Muscle of leg (tissue), 11 donors: ENCODE results near the gene PTCH2. TPM values are rescaled to one million over a fixed set of nuclear protein-coding genes. Genes with fewer than 3 reads are reported as not detected.
"Not testable (repeated sequence)": the region's sequence is repeated elsewhere in the genome, so short reads cannot be mapped to it uniquely, and the experiment has no call there.

Source experiments
- DNase-seq: peaks from one replicate; pipeline ENCODE4 v3.0.0; 2013
- H3K27ac ChIP-seq: one replicate; pipeline ENCODE4 v1.5.1; 2013; ENCODE audit warnings: mild to moderate bottlenecking, low read length, control low read depth
- H3K27me3 ChIP-seq: one replicate; pipeline ENCODE4 v1.6.1; 2013; ENCODE audit warnings: low read length; ENCODE audit not compliant: control insufficient read depth, insufficient read depth
- H3K36me3 ChIP-seq: one replicate; pipeline ENCODE4 v1.6.1; 2013; ENCODE audit warnings: low read length; ENCODE audit not compliant: control insufficient read depth, insufficient read depth
- H3K4me1 ChIP-seq: one replicate; pipeline ENCODE4 v1.6.1; 2013; ENCODE audit warnings: low read length; ENCODE audit not compliant: control insufficient read depth, insufficient read depth
- H3K4me3 ChIP-seq: one replicate; pipeline ENCODE4 v1.5.1; 2013; ENCODE audit warnings: low read length, control low read depth
- H3K9me3 ChIP-seq: replicated peaks from 2 replicates; pipeline ENCODE4 v1.6.1; 2013; ENCODE audit warnings: low read depth, low read length; ENCODE audit not compliant: control insufficient read depth
- WGBS: methylation state at CpG from one replicate; pipeline ENCODE4 v1.1.5; 2013; ENCODE audit warnings: missing lambda C conversion rate; ENCODE audit not compliant: insufficient coverage; 5-methylcytosine and 5-hydroxymethylcytosine counted together
- polyA plus RNA-seq, 8 donors: library from polyadenylated mRNA; unstranded; fragments of 120-200 nt; gene quantifications; one replicate each; pipeline versions ENCODE4 v1.2.1 to v1.2.3, GENCODE V29; 2013; ENCODE audit warnings: inconsistent platforms in 1 of 8, low replicate concordance in 1 of 8; ENCODE audit not compliant: insufficient read length in 8 of 8, insufficient read depth in 1 of 8
- total RNA-seq: library from RNA; stranded (reverse); fragments of 120-200 nt; gene quantifications from one replicate; pipeline ENCODE4 v1.2.4, GENCODE V29; 2013

PTCH2 gene
- total and polyA plus RNA-seq, 9 donors: 2.7 to 14.1 (median 8.9) TPM

DNA sequence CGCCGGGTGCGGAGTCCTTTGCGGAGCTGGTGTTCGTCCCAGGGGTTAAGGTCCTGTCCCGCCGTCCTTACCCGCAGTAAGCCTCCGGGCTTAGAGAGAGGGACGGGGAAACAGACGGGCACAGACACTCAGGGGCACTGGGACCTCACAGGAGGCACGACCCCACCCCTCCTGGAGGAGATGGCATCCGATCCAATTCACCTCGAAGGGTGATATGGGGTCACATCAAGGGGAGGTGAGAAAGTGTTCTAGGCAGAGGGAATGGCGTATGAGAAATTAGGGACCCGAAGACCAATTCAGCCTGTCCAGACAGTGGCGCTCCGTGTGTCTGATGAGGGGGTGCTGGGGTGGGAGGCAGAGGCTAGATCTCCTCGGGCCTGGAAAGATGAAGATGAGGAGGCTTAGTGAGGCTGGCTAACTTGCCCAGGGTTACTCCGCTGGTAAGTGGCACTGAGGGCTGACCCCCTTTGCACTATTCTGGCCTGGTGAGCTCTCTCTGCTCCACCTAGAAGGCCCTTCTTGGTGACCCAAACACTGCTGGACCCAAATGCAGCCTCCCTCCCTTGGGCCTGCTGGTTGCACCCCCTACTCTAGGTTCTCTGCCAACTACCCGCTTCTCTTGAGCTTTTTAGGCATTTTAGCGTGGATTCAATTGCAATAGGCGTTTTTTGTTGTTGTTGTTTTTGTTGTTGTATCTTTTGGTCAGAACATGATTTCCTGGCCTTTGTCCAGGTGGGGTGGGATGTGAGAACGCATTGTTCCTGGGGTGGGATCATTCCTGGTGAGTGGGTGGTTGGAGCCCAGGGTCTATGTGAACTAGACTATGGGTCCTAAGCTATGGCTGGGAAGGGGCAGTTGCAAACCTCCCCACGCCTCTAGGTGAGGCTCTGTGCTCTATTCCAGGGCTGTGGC, 22.5 kb downstream of the PTCH2 start:
- WGBS: 20% methylated on average over 22 of the region's 25 CpGs
- peaks cover 15% of the 10 kb centered on the region for H3K4me1 ChIP-seq
- H3K27me3 ChIP-seq: no peaks in the 10 kb centered on the region
- no peaks in the 10 kb centered on the region for H3K9me3 ChIP-seq
- H3K27ac ChIP-seq: peak overlapping the region; percentile 99
- peaks cover 4% of the 10 kb centered on the region for H3K36me3 ChIP-seq
- peak overlapping the region; percentile 62 for H3K4me3 ChIP-seq
- peak; percentile 57 for DNase-seq

DNA sequence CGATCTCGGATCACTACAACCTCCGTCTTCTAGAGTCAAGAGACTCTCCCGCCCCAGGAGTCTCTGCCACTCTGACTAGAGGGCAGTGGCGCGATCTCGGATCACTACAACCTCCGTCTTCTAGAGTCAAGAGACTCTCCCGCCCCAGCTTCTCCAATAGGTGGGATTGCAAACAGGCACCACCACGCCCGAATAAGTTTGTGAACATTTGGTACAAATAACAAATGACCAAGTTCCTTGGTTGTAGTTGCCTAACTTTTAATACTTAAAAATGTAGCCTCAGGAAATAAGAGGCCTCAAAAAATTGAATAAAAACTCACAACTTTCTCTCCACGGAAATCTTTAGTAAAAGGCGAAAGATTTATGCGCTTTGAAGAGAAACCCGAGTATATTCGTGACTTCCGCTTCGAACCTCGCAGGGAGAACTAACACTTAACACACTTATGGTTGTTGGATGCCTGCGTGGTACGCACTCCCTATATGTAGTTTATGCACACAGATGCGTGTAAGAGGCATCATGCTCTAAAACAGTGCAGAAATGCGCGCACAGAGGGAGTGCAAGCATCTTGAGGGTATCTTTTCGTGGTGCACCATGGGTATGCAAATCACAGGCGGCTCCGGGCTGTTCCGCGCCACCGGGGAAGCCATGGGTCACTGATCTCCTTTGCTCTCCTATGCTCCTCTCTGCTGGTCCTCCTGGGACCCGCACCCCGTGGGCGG, 23.3 kb downstream of the PTCH2 start:
- Histone ChIP-seq H3K4me1 (peaks cover 17% of the 10 kb centered on the region), H3K4me3 (peak overlapping the region; percentile 62), H3K9me3 (no peaks in the 10 kb centered on the region), H3K27me3 (no peaks in the 10 kb centered on the region), H3K27ac (peak overlapping the region; percentile 99), H3K36me3 (peaks cover 8% of the 10 kb centered on the region)
- peak; percentile 94 for DNase-seq
- under 1% methylated on average over 13 of the region's 33 CpGs for WGBS

- Histone ChIP-seq H3K9me3 (no peaks in the 10 kb centered on the region), H3K27me3 (no peaks in the 10 kb centered on the region), H3K4me1 (peaks cover 19% of the 10 kb centered on the region), H3K27ac (peak overlapping the region; percentile 99), H3K4me3 (peak overlapping the region; percentile 62), H3K36me3 (peaks cover 8% of the 10 kb centered on the region)
- WGBS: 1% methylated on average over 7 of the region's 13 CpGs
- DNase-seq: peak; percentile 59
These were observed 23.9 kb downstream of the PTCH2 start for GRCh38 chr1:44819196-44819607.

- no peaks in the 10 kb centered on the region for H3K27me3 ChIP-seq
- 94% methylated on average over 8 of the region's 11 CpGs for WGBS
- no peak overlapping the region for H3K4me3 ChIP-seq
- no peak for DNase-seq
- H3K9me3 ChIP-seq: no peaks in the 10 kb centered on the region
- peaks cover 8% of the 10 kb centered on the region for H3K36me3 ChIP-seq
- no peak overlapping the region for H3K27ac ChIP-seq
- peaks cover 26% of the 10 kb centered on the region for H3K4me1 ChIP-seq
These were observed 25.1 kb downstream of the PTCH2 start for GRCh38 chr1:44817771-44818495.

GRCh38 chr1:44817307-44817706, 25.7 kb downstream of the PTCH2 start:
- no peak overlapping the region for H3K4me3 ChIP-seq
- 94% methylated on average over 1 of the region's 2 CpGs for WGBS

DNA sequence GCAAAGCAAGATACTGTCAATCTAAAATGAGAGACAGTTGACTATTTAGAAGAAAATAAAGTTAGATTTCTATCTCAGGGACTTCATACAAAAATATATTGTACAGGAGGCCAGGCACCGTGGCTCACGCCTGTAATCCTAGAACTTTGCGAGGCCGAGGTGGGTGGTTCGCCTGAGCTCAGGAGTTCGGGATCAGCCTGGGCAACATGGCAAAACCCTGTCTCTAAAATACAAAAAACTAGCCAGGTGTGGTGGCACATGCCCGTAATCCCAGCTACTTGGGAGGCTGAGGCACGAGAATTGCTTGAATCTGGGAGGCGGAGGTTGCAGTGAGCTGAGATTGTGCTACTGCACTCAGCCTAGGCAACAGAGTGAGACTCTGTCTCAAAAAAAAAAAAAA, 27.1 kb downstream of the PTCH2 start:
- H3K4me3 ChIP-seq, H3K27ac ChIP-seq, DNase-seq, H3K27me3 ChIP-seq, H3K9me3 ChIP-seq: not testable (repeated sequence)
- 96% methylated on average over 8 of the region's 9 CpGs for WGBS
- Histone ChIP-seq H3K4me1 (peaks cover 37% of the 10 kb centered on the region), H3K36me3 (peaks cover 12% of the 10 kb centered on the region)

More at GRCh38 chr1:44817307-44817706, 25.7 kb downstream of the PTCH2 start:
- H3K9me3 ChIP-seq: no peaks in the 10 kb centered on the region
- DNase-seq: no peak
- no peak overlapping the region for H3K27ac ChIP-seq
- H3K4me1 ChIP-seq: peaks cover 29% of the 10 kb centered on the region
- H3K36me3 ChIP-seq: peaks cover 9% of the 10 kb centered on the region
- no peaks in the 10 kb centered on the region for H3K27me3 ChIP-seq

- Histone ChIP-seq H3K9me3 (no peaks in the 10 kb centered on the region), H3K27me3 (no peaks in the 10 kb centered on the region), H3K4me1 (peaks cover 51% of the 10 kb centered on the region), H3K4me3 (peak overlapping the region; percentile 64), H3K27ac (peak overlapping the region; percentile 93), H3K36me3 (peaks cover 12% of the 10 kb centered on the region)
- DNase-seq: peak; percentile 19
- 33% methylated on average over 47 of the region's 48 CpGs for WGBS
These were observed 30.1 kb downstream of the PTCH2 start for GRCh38 chr1:44812822-44813543.

DNA sequence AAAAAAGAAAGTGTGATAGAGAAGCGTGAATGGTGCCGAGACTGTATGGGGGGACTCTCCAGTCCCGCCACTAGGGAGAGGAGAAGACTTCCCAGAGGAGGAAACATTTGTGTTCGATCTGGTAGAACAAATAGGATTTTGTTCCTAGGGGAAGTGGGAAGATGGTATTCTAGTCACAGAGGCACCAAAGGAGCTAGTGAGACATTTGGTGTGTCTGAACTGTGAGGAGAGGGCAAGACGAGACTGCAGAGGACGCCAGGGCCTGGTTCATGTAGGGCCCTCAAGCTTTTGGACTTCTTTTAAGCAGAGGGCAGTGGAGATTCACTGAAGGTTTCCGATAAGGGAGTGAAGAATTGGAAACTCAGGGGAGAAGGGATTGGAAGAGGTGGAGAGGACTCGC, 31.8 kb downstream of the PTCH2 start:
- Histone ChIP-seq H3K4me1 (peaks cover 68% of the 10 kb centered on the region), H3K27ac (peak overlapping the region; percentile 13), H3K9me3 (no peaks in the 10 kb centered on the region), H3K27me3 (no peaks in the 10 kb centered on the region), H3K4me3 (no peak overlapping the region), H3K36me3 (peaks cover 19% of the 10 kb centered on the region)
- no peak for DNase-seq
- WGBS: 80% methylated on average over 8 of the region's 8 CpGs

GRCh38 chr1:44810762-44811105, 32.3 kb downstream of the PTCH2 start:
- not testable (repeated sequence) for H3K27me3 ChIP-seq, H3K4me3 ChIP-seq, DNase-seq, H3K9me3 ChIP-seq
- peak overlapping the region; percentile 99 for H3K27ac ChIP-seq
- H3K4me1 ChIP-seq: peaks cover 71% of the 10 kb centered on the region
- 86% methylated on average over 2 of the region's 4 CpGs for WGBS
- peaks cover 20% of the 10 kb centered on the region for H3K36me3 ChIP-seq
